K562 (cell line): ENCODE data around the gene PIGH. TPM values are rescaled to one million over a fixed set of nuclear protein-coding genes. Genes with fewer than 3 reads are reported as not detected.

Source experiments
- CEBPG ChIP-seq, 3 experiments: fragments of 200-800 bp in 1 of 3; sonication (Bioruptor generic) in 1 of 3; sonication (generic) in 1 of 3; formaldehyde crosslinking in 1 of 3; IDR thresholded peaks in 2 of 3; conservative IDR thresholded peaks in 1 of 3; 2 replicates each; pipeline versions ENCODE4 v1.6.1 to v1.8.0; 2016 to 2022; ENCODE audit warnings: missing compliant biosample characterization in 2 of 3, missing genetic modification characterization in 2 of 3, mild to moderate bottlenecking in 1 of 3, missing genetic modification reagents in 1 of 3
- DEAF1 ChIP-seq: fragments of 450-650 bp; formaldehyde crosslinking; IDR thresholded peaks from 2 replicates; pipeline ENCODE4 v1.4.0; 2020; ENCODE audit warnings: mild to moderate bottlenecking, moderate library complexity
- ETV5 ChIP-seq: sonication (generic); formaldehyde crosslinking; IDR thresholded peaks from 2 replicates; pipeline ENCODE4 v1.4.0; 2020; ENCODE audit warnings: low read depth, mild to moderate bottlenecking, missing genetic modification reagents
- EWSR1 ChIP-seq: fragments of 450-650 bp; IDR thresholded peaks from 2 replicates; pipeline ENCODE4 v1.6.1; 2018; ENCODE audit warnings: borderline replicate concordance, mild to moderate bottlenecking, low read depth, moderate library complexity; ENCODE audit not compliant: partially characterized antibody
- HMG20A ChIP-seq: fragments of 450-650 bp; formaldehyde crosslinking; conservative IDR thresholded peaks from 2 replicates; pipeline ENCODE4 v1.4.0; 2020; ENCODE audit warnings: mild to moderate bottlenecking, mixed read lengths
- KLF6 ChIP-seq: fragments of 250-450 bp; sonication (Bioruptor Pico); IDR thresholded peaks from 2 replicates; pipeline ENCODE4 v1.4.0; 2020; ENCODE audit warnings: mild to moderate bottlenecking, moderate library complexity, borderline replicate concordance
- MNT ChIP-seq, 2 experiments: fragments of 450-650 bp; conservative IDR thresholded peaks; 2 replicates each; pipeline ENCODE4 v1.6.1; 2017; ENCODE audit warnings: mild to moderate bottlenecking in 2 of 2, moderate library complexity in 2 of 2
- MTA1 ChIP-seq: fragments of 450-650 bp; IDR thresholded peaks from 2 replicates; pipeline ENCODE4 v1.6.1; 2017; ENCODE audit warnings: borderline replicate concordance
- MXI1 ChIP-seq: IDR thresholded peaks from 2 replicates; pipeline ENCODE4 v1.6.1; 2011; ENCODE audit warnings: low read depth, mild to moderate bottlenecking, improper control_type of control experiment, low read length
- NCOR1 ChIP-seq: fragments of 450-650 bp; IDR thresholded peaks from 2 replicates; pipeline ENCODE4 v1.6.1; 2016; ENCODE audit warnings: mild to moderate bottlenecking, moderate library complexity
- NR2C2 ChIP-seq, 2 experiments: fragments of 200-800 bp in 1 of 2; sonication (Bioruptor generic) in 1 of 2; sonication (generic) in 1 of 2; formaldehyde crosslinking in 1 of 2; IDR thresholded peaks; 2 replicates each; pipeline versions ENCODE4 v1.6.1 to v1.8.0; 2016 to 2022; ENCODE audit warnings: mild to moderate bottlenecking in 1 of 2, missing compliant biosample characterization in 1 of 2, missing genetic modification characterization in 1 of 2, missing genetic modification reagents in 1 of 2
- SAFB ChIP-seq: fragments of 200-400 bp; formaldehyde crosslinking; IDR thresholded peaks from 2 replicates; pipeline ENCODE4 v1.6.1; 2017; ENCODE audit warnings: low read depth, low read length, borderline replicate concordance
- SMAD3 ChIP-seq: fragments of 450-650 bp; formaldehyde crosslinking; conservative IDR thresholded peaks from 2 replicates; pipeline ENCODE4 v1.4.0; 2020; ENCODE audit warnings: mild to moderate bottlenecking
- SMARCA4 ChIP-seq: fragments of 450-650 bp; IDR thresholded peaks from 2 replicates; pipeline ENCODE4 v1.6.1; 2016
- SP1 ChIP-seq: sonication (generic); formaldehyde crosslinking; IDR thresholded peaks from 2 replicates; pipeline ENCODE4 v1.8.1; 2022; ENCODE audit warnings: mild to moderate bottlenecking, missing genetic modification reagents
- TAF15 ChIP-seq: fragments of 200-400 bp; formaldehyde crosslinking; IDR thresholded peaks from 2 replicates; pipeline ENCODE4 v1.6.1; 2017; ENCODE audit warnings: mild to moderate bottlenecking, low read depth, low read length, moderate library complexity
- TBL1XR1 ChIP-seq, 2 experiments: IDR thresholded peaks; 2 replicates each; pipeline ENCODE4 v1.6.1; 2012; ENCODE audit warnings: improper control_type of control experiment in 2 of 2, low read length in 2 of 2, mild to moderate bottlenecking in 1 of 2
- TEAD1 ChIP-seq, 2 experiments: fragments of 450-650 bp in 1 of 2; sonication (generic) in 1 of 2; formaldehyde crosslinking; IDR thresholded peaks; 2 replicates each; pipeline versions ENCODE4 v1.4.0 to v1.8.0; 2020 to 2022; ENCODE audit warnings: mild to moderate bottlenecking in 2 of 2, missing genetic modification reagents in 1 of 2
- TFAM ChIP-seq: fragments of 250-450 bp; sonication (Bioruptor Pico); conservative IDR thresholded peaks from 2 replicates; pipeline ENCODE4 v1.5.0; 2021; ENCODE audit warnings: mild to moderate bottlenecking, moderate library complexity
- TRIM24 ChIP-seq, 2 experiments: fragments of 450-650 bp; IDR thresholded peaks; 2 replicates each; pipeline ENCODE4 v1.6.1; 2016
- ZBTB9 ChIP-seq: fragments of 450-650 bp; formaldehyde crosslinking; IDR thresholded peaks from 2 replicates; pipeline ENCODE4 v1.4.0; 2020; ENCODE audit warnings: mild to moderate bottlenecking, moderate library complexity
- ZNF175 ChIP-seq: fragments of 200-800 bp; sonication (Bioruptor generic); IDR thresholded peaks from 2 replicates; pipeline ENCODE4 v1.6.1; 2016; ENCODE audit warnings: low read depth, mild to moderate bottlenecking, missing genetic modification characterization, missing compliant biosample characterization
- ZNF41 ChIP-seq: fragments of 250-450 bp; sonication (Bioruptor Pico); conservative IDR thresholded peaks from 2 replicates; pipeline ENCODE4 v1.4.0; 2020; ENCODE audit warnings: mild to moderate bottlenecking
- polyA plus RNA-seq, 8 experiments: library from polyadenylated mRNA; depleted of rRNA in 4 of 8; stranded (reverse) in 5 of 8; unstranded in 3 of 8; fragments of >200 nt; fragmentation: Nextera tagmentation in 2 of 8; fragmentation: Illumina TruSeq in 1 of 8; extraction: Ambion mirVana in 2 of 8; extraction: Trizol in 1 of 8; gene quantifications; 2 replicates each; pipeline versions ENCODE4 v1.2.1 to v1.2.3, GENCODE V29; 2011 to 2014; ENCODE audit warnings: inconsistent platforms in 1 of 8, missing spikeins in 1 of 8
- total RNA-seq, 7 experiments: library from RNA; depleted of rRNA in 6 of 7; stranded (reverse); fragments of >200 nt in 6 of 7; fragmentation: Illumina TruSeq in 2 of 7; extraction: Trizol in 2 of 7; gene quantifications; 2 replicates each; pipeline versions ENCODE4 v1.2.1 to v1.2.3, GENCODE V29; 2011 to 2021; ENCODE audit warnings: low replicate concordance in 1 of 7

The PIGH gene
- total and polyA plus RNA-seq, 9 of the 15 experiments (the other 6 are each of a cell fraction or from before 2014, with no cell fraction given): 21.1 to 53.4 (median 24.7) TPM

GRCh38 chr14:67636361-67636919 is 36.4 kb upstream of the PIGH start (continued):
- TF ChIP-seq ZBTB9 (CRISPR knock-in tag) (peak; percentile 86), SMARCA4 (peak; percentile 95), CEBPG (CRISPR knock-in tag; IDR thresholded peaks at IDR 0.05) (peak; percentile 100), CEBPG (tag; conservative IDR thresholded peaks at IDR 0.05 in 1 of 2, IDR thresholded peaks at IDR 0.05 in 1 of 2) (peak; percentile 84 to 99), TRIM24 (IDR thresholded peaks at IDR 0.05) (peak; percentile 99), SAFB (no peak), TAF15 (no peak), NR2C2 (CRISPR knock-in tag; IDR thresholded peaks at IDR 0.05) (no peak), NR2C2 (tag; IDR thresholded peaks at IDR 0.05) (peak; percentile 90), DEAF1 (peak; percentile 38; the same call in 1 of the 2 replicates), SMAD3 (CRISPR knock-in tag) (peak; percentile 82), MTA1 (peak; percentile 54; the same call in 1 of the 2 replicates), TEAD1 (CRISPR knock-in tag; IDR thresholded peaks at IDR 0.05) (peak in 1 of 2 experiments; percentile 76; a peak in 2 of 4 replicates), SP1 (CRISPR knock-in tag) (peak; percentile 55; the same call in 1 of the 2 replicates), MXI1 (no peak), KLF6 (CRISPR knock-in tag) (peak; percentile 71; the same call in 1 of the 2 replicates), EWSR1 (no peak), TBL1XR1 (IDR thresholded peaks at IDR 0.05; ENCODE audit: low read length in 2 of 2) (peak; percentile 37 to 91; a peak in 2 of 4 replicates), NCOR1 (peak; percentile 97), ZNF41 (0 out of 2 replicates have a peak, but pooled peaks have one; percentile 61), HMG20A (peak; percentile 76), ZNF175 (peak; percentile 89), ETV5 (CRISPR knock-in tag) (peak; percentile 85; the same call in 1 of the 2 replicates), MNT (conservative IDR thresholded peaks at IDR 0.05) (peak in 1 of 2 experiments; percentile 83; a peak in 2 of 4 replicates), TFAM (CRISPR knock-in tag) (no peak)
